ENCODE data around the gene MYLK4.

The MYLK4 gene

GRCh38 chr6:2713473-2714110 is 37.1 kb downstream of the MYLK4 start:
- no peak for DNase-seq (ENCODE audit: insufficient read length, low spot score)
- FAIRE-seq: no peak

DNA sequence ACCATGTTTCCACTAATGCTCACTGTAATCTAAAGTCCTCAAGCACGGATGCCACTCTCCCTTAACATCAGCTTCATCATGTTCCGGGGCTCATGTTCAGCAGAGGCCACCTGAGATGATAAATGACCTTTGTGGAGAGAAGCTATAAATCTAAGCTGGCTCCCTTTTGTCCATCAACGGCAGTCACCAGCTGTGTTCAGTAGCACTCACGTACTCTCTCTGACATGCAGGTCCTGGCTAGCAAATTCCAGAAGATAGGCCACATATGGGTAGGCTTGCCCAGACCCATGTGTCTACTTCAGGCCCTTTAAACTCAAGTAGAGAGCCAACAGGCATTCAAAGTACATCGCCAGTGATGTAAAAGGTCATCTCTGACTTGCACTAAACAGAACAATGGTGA is 38.6 kb downstream of the MYLK4 start:
- DNase-seq (ENCODE audit: insufficient read length, low spot score) (no peak), FAIRE-seq (no peak)

GRCh38 chr6:2710412-2710811 is 40.3 kb downstream of the MYLK4 start:
- FAIRE-seq: no peak

DNA sequence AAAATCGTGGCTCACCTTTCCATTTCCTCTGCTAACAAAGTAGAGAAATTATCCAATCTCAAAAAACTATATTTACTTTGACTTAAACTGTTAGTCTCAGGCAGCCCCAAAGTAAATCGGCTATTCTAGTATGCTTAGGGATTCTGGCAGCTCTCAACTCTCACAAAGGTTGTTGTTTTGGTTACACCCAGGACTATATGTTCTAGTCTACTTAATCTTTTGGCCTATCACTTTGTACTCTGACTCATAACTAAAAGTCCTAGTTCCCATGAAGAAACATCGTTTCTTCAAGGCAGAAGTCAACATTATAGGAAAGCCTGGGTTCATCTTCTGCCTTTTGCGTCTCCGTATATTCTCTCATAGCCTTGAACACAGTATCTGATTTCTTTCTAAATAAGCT is 42.3 kb downstream of the MYLK4 start:
- FAIRE-seq (no peak), DNase-seq (ENCODE audit: insufficient read length, low spot score) (no peak)

More at GRCh38 chr6:2710412-2710811, 40.3 kb downstream of the MYLK4 start:
- no peak for DNase-seq (ENCODE audit: insufficient read length, low spot score)

- no peak for DNase-seq (ENCODE audit: insufficient read length, low spot score)
- no peak for FAIRE-seq
Measured at GRCh38 chr6:2706558-2706957, 44.2 kb downstream of the MYLK4 start.

DNA sequence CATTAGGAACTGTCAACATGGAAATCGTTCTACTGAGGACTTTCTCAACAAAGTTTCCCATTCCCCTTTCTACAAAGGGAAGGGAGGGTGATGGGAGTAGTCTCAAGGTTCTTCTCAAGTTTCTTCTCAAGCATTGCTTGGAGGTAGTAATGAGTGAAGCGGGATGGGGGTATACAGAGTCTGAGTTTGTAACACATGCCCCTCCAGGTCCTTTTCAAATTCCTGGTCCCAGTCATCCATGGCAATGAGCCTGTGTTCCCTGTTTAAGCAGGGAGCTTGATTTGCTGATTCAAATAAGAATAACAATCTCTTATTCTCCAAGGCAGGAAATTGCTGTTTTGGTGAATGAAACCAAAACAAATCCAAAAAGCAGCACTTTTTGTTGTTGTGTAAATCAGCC is 45.5 kb downstream of the MYLK4 start:
- no peak for DNase-seq (ENCODE audit: insufficient read length, low spot score)
- no peak for FAIRE-seq

GRCh38 chr6:2697291-2697690 is 53.4 kb downstream of the MYLK4 start:
- FAIRE-seq (no peak), DNase-seq (ENCODE audit: insufficient read length, low spot score) (no peak)

DNA sequence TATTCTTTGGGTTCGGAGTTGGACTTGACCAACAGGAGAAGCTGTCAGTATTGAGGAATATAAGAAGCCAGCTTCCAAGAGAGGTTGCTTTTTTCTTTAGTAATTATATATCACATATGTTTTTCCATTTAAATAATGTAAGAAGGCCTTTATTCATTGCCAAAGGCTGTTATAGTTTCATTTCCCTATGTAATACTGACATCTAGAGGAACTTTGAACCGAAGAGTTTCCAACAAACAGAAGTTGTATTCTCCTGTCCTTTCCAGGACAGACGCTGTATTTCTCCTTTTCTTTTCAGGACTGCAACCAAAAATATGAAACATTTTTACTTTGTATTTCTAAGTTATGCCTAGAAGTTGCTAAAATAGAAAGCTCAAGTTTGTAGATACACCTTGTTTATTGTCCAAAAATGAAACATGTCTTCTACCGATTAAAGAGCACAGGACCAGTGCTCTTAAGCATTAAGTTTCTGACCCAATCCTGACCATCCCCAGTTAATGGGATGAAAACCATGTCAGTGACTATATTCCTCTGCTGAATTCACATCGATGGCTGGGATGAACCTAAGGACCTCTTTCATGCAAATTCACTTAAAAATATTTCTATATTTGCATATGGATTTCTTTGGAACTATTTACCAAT is 55.1 kb downstream of the MYLK4 start:
- DNase-seq (ENCODE audit: insufficient read length, low spot score) (no peak), FAIRE-seq (peak; percentile 63)

- FAIRE-seq: no peak
Measured at GRCh38 chr6:2693231-2693630, 57.5 kb downstream of the MYLK4 start.

GRCh38 chr6:2688401-2689064 is 62.2 kb downstream of the MYLK4 start:
- DNase-seq (ENCODE audit: insufficient read length, low spot score) (no peak), FAIRE-seq (no peak)

More at GRCh38 chr6:2693231-2693630, 57.5 kb downstream of the MYLK4 start:
- no peak for DNase-seq (ENCODE audit: insufficient read length, low spot score)

- DNase-seq (ENCODE audit: insufficient read length, low spot score): no peak
- FAIRE-seq: no peak
Measured at GRCh38 chr6:2687456-2687855, 63.3 kb downstream of the MYLK4 start.

DNA sequence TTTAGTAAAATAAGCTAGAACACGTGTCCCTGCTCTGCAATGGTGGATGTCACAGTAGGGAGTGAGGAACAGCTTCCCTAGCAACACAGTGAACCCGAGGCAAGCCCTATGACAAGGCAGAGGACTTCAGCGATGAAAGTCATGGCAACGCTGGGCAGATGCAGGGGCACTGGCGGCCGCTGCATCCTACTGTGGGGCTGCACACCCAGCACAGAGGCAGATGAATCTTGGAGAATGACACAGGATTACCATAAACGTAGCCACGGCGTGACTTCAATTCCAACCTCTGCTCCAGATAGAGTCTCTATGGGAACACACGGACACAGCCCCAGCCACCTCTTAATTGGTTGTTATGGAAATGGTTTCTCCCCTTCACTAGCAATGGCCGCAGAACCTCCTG is 64.2 kb downstream of the MYLK4 start:
- no peak for FAIRE-seq

GRCh38 chr6:2684766-2685754 is 65.7 kb downstream of the MYLK4 start:
- no peak for FAIRE-seq

More for the DNA sequence above, 64.2 kb downstream of the MYLK4 start:
- no peak for DNase-seq (ENCODE audit: insufficient read length, low spot score)

GRCh38 chr6:2684103-2684749 is 66.5 kb downstream of the MYLK4 start:
- FAIRE-seq: no peak

More at GRCh38 chr6:2684766-2685754, 65.7 kb downstream of the MYLK4 start:
- no peak for DNase-seq (ENCODE audit: insufficient read length, low spot score)

DNA sequence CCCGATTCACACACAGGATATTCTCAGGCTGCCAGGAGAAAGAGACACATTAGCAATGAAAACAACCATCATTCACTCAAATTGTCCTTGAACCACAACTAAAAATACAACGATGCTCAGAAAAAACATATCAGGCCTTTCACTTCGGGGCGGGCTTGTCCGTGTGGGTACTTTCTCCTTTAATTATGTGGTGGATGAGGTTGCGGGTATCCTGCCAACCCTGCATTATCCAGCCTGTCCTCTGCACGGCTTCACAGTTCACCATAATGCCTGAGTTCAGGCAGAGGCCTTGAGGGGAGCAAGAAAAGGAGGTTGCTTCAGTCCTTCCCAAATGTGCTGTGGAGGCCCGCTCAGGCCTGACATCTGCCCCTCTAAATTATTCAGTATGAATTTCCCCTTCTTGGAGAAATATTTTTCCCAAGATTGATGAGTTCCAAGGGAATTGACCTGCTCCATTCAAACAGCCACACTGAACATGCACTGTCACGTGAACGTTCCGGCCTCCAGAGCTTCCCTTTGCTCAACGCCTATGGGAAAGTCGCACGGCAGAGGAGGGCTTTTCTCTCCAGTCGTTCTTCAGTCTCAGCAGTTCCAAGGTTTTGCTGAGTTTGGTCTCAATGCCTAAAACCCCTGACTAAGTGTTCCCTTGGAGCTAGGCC is 70.3 kb downstream of the MYLK4 start:
- DNase-seq (ENCODE audit: insufficient read length, low spot score) (no peak), FAIRE-seq (no peak)

More at GRCh38 chr6:2684103-2684749, 66.5 kb downstream of the MYLK4 start:
- DNase-seq (ENCODE audit: insufficient read length, low spot score): no peak

DNA sequence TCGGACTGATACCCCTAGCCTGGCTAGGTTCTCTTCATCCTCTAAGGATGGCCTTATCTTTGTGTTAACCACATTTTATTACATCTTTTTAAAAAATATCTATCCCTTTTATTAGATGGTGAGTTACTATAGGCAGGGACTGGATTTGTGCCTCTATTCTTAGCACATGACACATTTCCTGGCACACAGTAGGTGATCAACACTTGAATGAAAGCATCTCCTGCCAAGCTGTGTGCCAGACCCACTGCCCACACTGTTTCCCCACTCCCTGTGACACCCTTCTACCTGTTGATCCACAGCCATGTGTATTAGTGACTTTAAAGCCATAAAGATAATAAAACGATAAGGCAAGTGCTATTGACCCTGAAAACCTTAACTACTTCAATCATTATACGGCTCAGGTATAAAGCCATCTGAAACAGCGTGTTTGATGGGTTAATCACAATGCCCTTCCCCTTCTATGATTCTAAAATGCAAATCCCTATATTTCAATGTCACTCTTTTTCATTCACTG is 73.6 kb downstream of the MYLK4 start:
- DNase-seq (ENCODE audit: insufficient read length, low spot score) (no peak), FAIRE-seq (no peak)

- DNase-seq (ENCODE audit: insufficient read length, low spot score) (no peak), FAIRE-seq (no peak)
Measured at GRCh38 chr6:2676048-2676447, 74.7 kb downstream of the MYLK4 start.

GRCh38 chr6:2674857-2675256 is 75.9 kb downstream of the MYLK4 start:
- no peak for DNase-seq (ENCODE audit: insufficient read length, low spot score)
- FAIRE-seq: no peak

- no peak for FAIRE-seq
- DNase-seq (ENCODE audit: insufficient read length, low spot score): no peak
Measured at GRCh38 chr6:2669067-2669700, 81.5 kb downstream of the MYLK4 start.

All from GM19239 (cell line).